ENCODE measurements around the gene DCAF7. TPM values are rescaled to one million over a fixed set of nuclear protein-coding genes. Genes with fewer than 3 reads are reported as not detected.
A peak's percentile ranks its signal among the peaks of the same experiment; 100 is the strongest.

Gene DCAF7
- total and polyA plus RNA-seq, 3 experiments from 2014 or later = 82.5 to 102 (median 99.1) TPM

GRCh38 chr17:63544467-63545301, 5.6 kb upstream of the DCAF7 start:
- Histone ChIP-seq H3K27ac (ENCODE audit: low read depth, low read length) (no peak overlapping the region), H3K36me3 (ENCODE audit: insufficient read depth, low read length) (no peaks in the 10 kb centered on the region), H3K9me3 (ENCODE audit: low read length) (no peaks in the 10 kb centered on the region), H3K27me3 (ENCODE audit: insufficient read depth, low read length, poor library complexity, severe bottlenecking) (no peaks in the 10 kb centered on the region), H3K4me1 (ENCODE audit: insufficient read depth, low read length) (peaks cover 8% of the 10 kb centered on the region), H3K4me3 (ENCODE audit: low read length) (no peak overlapping the region)
- H3K27ac Mint-ChIP-seq = no peak overlapping the region
- POLR2A ChIA-PET = no interaction called here
- H3K27me3 Mint-ChIP-seq = peaks cover 0 to 10% of the 10 kb centered on the region in 2 donors
- CTCF ChIA-PET = interaction anchor here (1.2 kb wide), 1 partner anchor 110 kb away, joined by 3 read pairs; no protein-coding TSS in a partner anchor
- peaks cover 0 to 5% (median 5%) of the 10 kb centered on the region in 3 donors for H3K4me1 Mint-ChIP-seq
- H3K4me3 Mint-ChIP-seq = no peak overlapping the region
- H3K9me3 Mint-ChIP-seq = peaks cover 0 to 1% (median 0%) of the 10 kb centered on the region in 5 donors
- peaks cover 0 to under 1% (median 0%) of the 10 kb centered on the region in 3 donors for H3K36me3 Mint-ChIP-seq
- no peak for DNase-seq

GRCh38 chr17:63546308-63547082, 3.8 kb upstream of the DCAF7 start:
- Mint-ChIP-seq H3K4me3 (no peak overlapping the region), H3K4me1 (peaks cover 6 to 12% (median 8%) of the 10 kb centered on the region in 3 donors), H3K27ac (peak overlapping the region in 1 of 8 donors; percentile 75), H3K36me3 (peaks cover 0 to 13% (median 0%) of the 10 kb centered on the region in 3 donors), H3K27me3 (no peaks in the 10 kb centered on the region), H3K9me3 (peaks cover 0 to 1% (median 0%) of the 10 kb centered on the region in 5 donors)
- H3K9me3 ChIP-seq (ENCODE audit: low read length) = no peaks in the 10 kb centered on the region
- H3K36me3 ChIP-seq (ENCODE audit: insufficient read depth, low read length) = no peaks in the 10 kb centered on the region
- no peak overlapping the region for H3K4me3 ChIP-seq (ENCODE audit: low read length)
- H3K4me1 ChIP-seq (ENCODE audit: insufficient read depth, low read length) = peaks cover 9% of the 10 kb centered on the region
- POLR2A ChIA-PET = no interaction called here
- H3K27me3 ChIP-seq (ENCODE audit: insufficient read depth, low read length, poor library complexity, severe bottlenecking) = no peaks in the 10 kb centered on the region
- CTCF ChIA-PET = interaction anchor here (0.7 to 1.2 kb wide), 3 partner anchors 17 to 121 kb away, joined by 3 to 4 read pairs (median 3); no protein-coding TSS in a partner anchor
- H3K27ac ChIP-seq (ENCODE audit: low read depth, low read length) = no peak overlapping the region
- DNase-seq = no peak

- H3K27ac ChIP-seq (ENCODE audit: low read depth, low read length) = no peak overlapping the region
- Mint-ChIP-seq H3K4me1 (peaks cover 12 to 17% (median 13%) of the 10 kb centered on the region in 3 donors), H3K36me3 (peaks cover 0 to 16% (median 0%) of the 10 kb centered on the region in 3 donors), H3K27me3 (no peaks in the 10 kb centered on the region), H3K4me3 (peak overlapping the region in 1 of 7 donors; percentile 48), H3K9me3 (peaks cover 0 to 1% (median 0%) of the 10 kb centered on the region in 5 donors), H3K27ac (peak overlapping the region in 2 of 8 donors; percentile 59 to 63)
- H3K9me3 ChIP-seq (ENCODE audit: low read length) = no peaks in the 10 kb centered on the region
- ChIA-PET POLR2A (no interaction called here), CTCF (no interaction called here)
- no peak overlapping the region for H3K4me3 ChIP-seq (ENCODE audit: low read length)
- peaks cover 11% of the 10 kb centered on the region for H3K4me1 ChIP-seq (ENCODE audit: insufficient read depth, low read length)
- no peaks in the 10 kb centered on the region for H3K36me3 ChIP-seq (ENCODE audit: insufficient read depth, low read length)
- DNase-seq = no peak
- H3K27me3 ChIP-seq (ENCODE audit: insufficient read depth, low read length, poor library complexity, severe bottlenecking) = no peaks in the 10 kb centered on the region
Observed at GRCh38 chr17:63547083-63547523, 3.2 kb upstream of the DCAF7 start.

- H3K9me3 ChIP-seq (ENCODE audit: low read length) = no peaks in the 10 kb centered on the region
- peak overlapping the region; percentile 77 for H3K4me3 ChIP-seq (ENCODE audit: low read length)
- H3K4me1 ChIP-seq (ENCODE audit: insufficient read depth, low read length) = peaks cover 34% of the 10 kb centered on the region
- ChIA-PET POLR2A (interaction anchor here (0.9 kb wide), 2 partner anchors 62 to 109 kb away, joined by 3 read pairs; no protein-coding TSS in a partner anchor), CTCF (interaction anchor here (0.8 to 4.3 kb wide), 4 partner anchors 57 to 124 kb away, joined by 3 to 21 read pairs (median 6); no protein-coding TSS in a partner anchor)
- Mint-ChIP-seq H3K4me1 (peaks cover 34 to 40% (median 34%) of the 10 kb centered on the region in 3 donors), H3K4me3 (peak overlapping the region; percentile 82 to 99 (median 98)), H3K27me3 (no peaks in the 10 kb centered on the region), H3K27ac (peak overlapping the region; percentile 91 to 99 (median 96)), H3K36me3 (peaks cover 0 to 22% (median 0%) of the 10 kb centered on the region in 3 donors), H3K9me3 (no peaks in the 10 kb centered on the region)
- no peaks in the 10 kb centered on the region for H3K27me3 ChIP-seq (ENCODE audit: insufficient read depth, low read length, poor library complexity, severe bottlenecking)
- H3K36me3 ChIP-seq (ENCODE audit: insufficient read depth, low read length) = no peaks in the 10 kb centered on the region
- peak overlapping the region; percentile 96 for H3K27ac ChIP-seq (ENCODE audit: low read depth, low read length)
- DNase-seq = no peak
Observed at GRCh38 chr17:63549289-63549945, 860 bp upstream of the DCAF7 start.

- Mint-ChIP-seq H3K36me3 (peaks cover 0 to 30% (median 2%) of the 10 kb centered on the region in 3 donors), H3K27me3 (no peaks in the 10 kb centered on the region), H3K4me1 (peaks cover 50 to 56% (median 51%) of the 10 kb centered on the region in 3 donors), H3K4me3 (peak overlapping the region; percentile 82 to 99 (median 98)), H3K27ac (peak overlapping the region; percentile 91 to 99 (median 96)), H3K9me3 (no peaks in the 10 kb centered on the region)
- CTCF ChIA-PET = interaction anchor here (1.0 to 4.3 kb wide), 5 partner anchors 47 to 125 kb away, joined by 3 to 21 read pairs (median 3); no protein-coding TSS in a partner anchor
- Histone ChIP-seq H3K4me1 (ENCODE audit: insufficient read depth, low read length) (peaks cover 48% of the 10 kb centered on the region), H3K27ac (ENCODE audit: low read depth, low read length) (peak overlapping the region; percentile 96), H3K36me3 (ENCODE audit: insufficient read depth, low read length) (no peaks in the 10 kb centered on the region), H3K9me3 (ENCODE audit: low read length) (no peaks in the 10 kb centered on the region), H3K27me3 (ENCODE audit: insufficient read depth, low read length, poor library complexity, severe bottlenecking) (no peaks in the 10 kb centered on the region), H3K4me3 (ENCODE audit: low read length) (peak overlapping the region; percentile 77)
- DNase-seq = peak in 1 of 5 donors; percentile 19
- POLR2A ChIA-PET = interaction anchor here (0.5 to 1.6 kb wide), 9 partner anchors 36 to 144 kb away, joined by 3 to 8 read pairs (median 4); partner anchors contain the start of genes MAP3K3 and TACO1
Observed at GRCh38 chr17:63550817-63551639, 751 bp downstream of the DCAF7 start.

GRCh38 chr17:63552211-63552610, 1.9 kb downstream of the DCAF7 start:
- no peaks in the 10 kb centered on the region for H3K9me3 Mint-ChIP-seq
- peak overlapping the region; percentile 12 for H3K4me3 ChIP-seq (ENCODE audit: low read length)
- peak overlapping the region; percentile 57 to 96 (median 90) for H3K27ac Mint-ChIP-seq
- H3K4me1 Mint-ChIP-seq = peaks cover 57 to 65% (median 59%) of the 10 kb centered on the region in 3 donors
- DNase-seq = no peak
- ChIA-PET CTCF (interaction anchor here (1.5 to 4.3 kb wide), 2 partner anchors 46 to 59 kb away, joined by 3 to 21 read pairs; no protein-coding TSS in a partner anchor), POLR2A (interaction anchor here (0.6 to 1.4 kb wide), 2 partner anchors 142 to 710 kb away, joined by 3 to 4 read pairs; no protein-coding TSS in a partner anchor)
- H3K27ac ChIP-seq (ENCODE audit: low read depth, low read length) = peak overlapping the region; percentile 3
- no peaks in the 10 kb centered on the region for H3K36me3 ChIP-seq (ENCODE audit: insufficient read depth, low read length)
- H3K27me3 Mint-ChIP-seq = no peaks in the 10 kb centered on the region
- H3K4me3 Mint-ChIP-seq = peak overlapping the region; percentile 82 to 99 (median 98)
- peaks cover 51% of the 10 kb centered on the region for H3K4me1 ChIP-seq (ENCODE audit: insufficient read depth, low read length)
- no peaks in the 10 kb centered on the region for H3K27me3 ChIP-seq (ENCODE audit: insufficient read depth, low read length, poor library complexity, severe bottlenecking)
- no peaks in the 10 kb centered on the region for H3K9me3 ChIP-seq (ENCODE audit: low read length)
- peaks cover 0 to 35% (median 6%) of the 10 kb centered on the region in 3 donors for H3K36me3 Mint-ChIP-seq

Measured in CD8-positive, alpha-beta memory T cell (primary cell).